CD4-positive, alpha-beta T cell treated with Interleukin-6 at 100 ng/mL for 8 hours (primary cell): ENCODE measurements around the gene SLC43A2.
"Not testable (repeated sequence)": the region's sequence is repeated elsewhere in the genome, so short reads cannot be mapped to it uniquely, and the experiment has no call there.

Experiments used
- DNase-seq: peaks from one replicate; pipeline ENCODE4 v3.0.0-alpha.2; 2020; ENCODE audit warnings: mixed read lengths, low spot score

SLC43A2 gene

DNA sequence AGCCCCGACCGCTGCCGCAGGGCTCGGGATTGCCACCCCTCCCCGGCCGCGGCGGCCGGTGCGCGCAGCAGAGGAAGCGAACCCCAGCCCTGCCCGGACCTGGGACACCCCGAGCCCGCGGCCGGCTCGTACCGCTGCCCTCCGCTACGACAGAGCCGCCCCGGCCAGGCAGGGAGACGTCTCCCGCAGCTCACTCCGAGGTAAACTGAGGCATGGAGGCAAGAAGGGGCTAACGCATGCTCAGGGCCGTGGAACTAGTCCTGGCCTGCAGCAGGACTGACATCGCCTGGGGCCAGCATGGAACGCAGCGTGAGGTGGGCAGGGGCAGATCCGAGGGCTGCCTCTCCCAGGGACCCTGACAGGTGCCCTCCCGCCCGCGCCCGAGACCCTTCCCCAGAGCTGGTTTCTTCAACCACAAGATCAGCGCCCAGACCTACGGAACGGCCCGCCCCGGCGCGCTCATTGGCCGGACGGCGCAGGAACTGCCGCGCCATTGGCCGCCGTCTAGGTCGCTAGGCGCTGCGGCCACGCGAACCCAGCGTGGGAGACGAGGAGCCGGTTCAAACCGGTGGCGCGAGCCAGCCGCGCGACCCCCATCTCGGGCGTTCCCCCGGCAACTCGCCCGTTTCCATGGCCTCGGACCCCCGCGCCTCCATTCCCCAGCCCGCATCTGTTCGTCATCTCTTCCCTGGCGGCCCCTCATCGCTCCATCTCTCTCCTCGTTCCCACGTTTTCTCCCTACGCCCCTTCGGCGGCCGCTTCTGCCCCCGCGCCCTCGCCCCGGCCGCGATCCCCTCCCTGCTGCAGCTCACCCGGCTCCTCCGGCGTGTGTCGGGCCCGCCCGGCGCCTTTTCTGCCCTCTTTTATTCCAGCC is at the start of gene SLC43A2:
Gene SLC43A2, minus strand, starts transcription at position 853 of the 874 bp plus-strand sequence. CDS start 960 bp downstream, outside the sequence.
- peak; percentile 68 for DNase-seq

DNA sequence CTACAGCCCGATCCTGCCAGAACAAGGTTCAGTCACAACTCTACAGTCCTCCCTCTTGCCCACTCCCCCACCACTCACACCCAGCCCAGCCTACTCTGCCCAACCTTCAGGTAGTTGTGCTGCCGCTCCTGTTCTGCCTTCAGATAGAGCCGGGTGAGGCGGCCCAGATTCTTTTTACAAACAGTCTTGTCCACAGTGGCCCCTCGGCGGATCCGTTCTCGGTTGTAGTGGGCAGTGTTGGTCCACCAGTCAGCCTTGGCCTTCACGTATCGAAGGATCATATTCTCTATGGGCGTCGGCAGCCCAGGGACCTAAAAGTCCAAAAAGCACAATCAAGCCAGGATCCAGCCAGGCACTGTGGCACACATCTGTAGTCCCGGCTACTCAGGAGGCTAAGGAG is 47.8 kb upstream of the SLC43A2 start:
- DNase-seq, result no peak

DNA sequence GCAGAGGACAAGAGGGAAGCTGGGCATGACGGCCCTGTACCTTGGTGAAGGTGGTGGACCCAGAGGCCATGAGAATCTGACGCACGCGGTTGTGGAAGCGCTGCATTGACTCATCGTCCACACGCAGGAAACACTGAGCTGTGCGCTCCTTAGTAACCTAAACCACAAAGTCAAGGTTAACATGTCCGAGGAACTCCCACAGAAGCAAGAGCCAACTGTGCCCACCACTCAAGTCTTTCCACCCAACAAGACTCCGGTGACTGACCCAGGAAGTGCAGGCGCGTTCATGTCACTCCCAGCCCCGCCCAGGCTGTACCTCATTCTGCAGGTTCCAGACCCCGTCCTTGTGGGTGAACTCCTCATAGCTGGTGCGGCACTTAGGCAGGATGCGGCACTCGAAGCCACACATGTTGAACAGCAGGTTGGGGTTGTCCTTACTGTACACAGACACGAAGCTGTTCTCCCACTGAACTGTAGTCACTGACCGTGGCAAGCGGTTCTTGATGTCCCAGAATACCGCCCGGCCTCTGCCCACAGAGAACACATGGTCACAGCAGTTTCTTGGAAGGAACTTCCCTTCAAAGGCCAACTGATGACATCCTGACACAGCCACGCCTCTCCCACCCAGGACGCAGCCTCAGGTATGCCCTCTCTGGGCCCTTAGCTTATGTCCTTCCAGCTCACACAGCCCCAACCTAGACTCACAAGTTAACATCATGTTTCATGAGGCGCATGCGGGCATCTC is 44.6 kb upstream of the SLC43A2 start:
- DNase-seq, result no peak

DNA sequence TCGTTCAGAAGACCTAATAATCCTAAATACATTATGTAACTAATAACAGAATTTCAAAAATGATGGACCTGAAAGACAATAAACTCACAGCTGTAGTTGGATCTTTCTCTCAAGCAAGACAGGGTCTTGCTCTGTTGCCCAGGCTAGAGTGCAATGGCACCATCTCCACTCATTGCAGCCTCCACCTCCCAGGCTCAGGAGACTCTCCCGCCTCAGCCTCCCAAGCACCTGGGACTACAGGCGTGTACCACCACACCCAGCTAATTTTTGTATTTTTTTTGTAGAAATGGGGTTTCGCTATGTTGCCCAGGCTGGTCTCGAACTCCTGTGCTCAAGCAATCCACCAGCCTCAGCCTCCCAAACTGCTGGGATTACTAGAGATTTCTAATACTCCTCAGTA is 35.3 kb upstream of the SLC43A2 start:
- DNase-seq, result not testable (repeated sequence)

DNA sequence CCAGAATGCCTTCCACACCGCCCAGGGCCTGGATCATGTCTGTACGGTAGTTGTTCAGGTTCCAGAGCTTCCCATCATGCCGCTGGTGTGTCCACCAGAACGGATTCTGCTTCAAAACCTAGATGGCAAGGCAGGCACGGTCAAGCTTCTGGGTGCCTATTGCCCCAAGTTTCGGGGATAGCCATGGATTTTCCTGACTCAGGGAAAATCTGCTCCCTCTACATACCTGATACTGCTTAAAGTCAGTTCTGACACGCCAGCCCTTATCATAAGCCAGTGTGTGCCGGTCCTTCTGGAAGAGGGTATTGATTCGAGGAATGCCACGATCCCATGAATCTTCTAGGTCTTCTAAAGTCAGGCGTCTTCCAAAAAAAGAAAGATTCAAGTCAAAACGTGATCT is 32.4 kb upstream of the SLC43A2 start:
- DNase-seq, result no peak

DNA sequence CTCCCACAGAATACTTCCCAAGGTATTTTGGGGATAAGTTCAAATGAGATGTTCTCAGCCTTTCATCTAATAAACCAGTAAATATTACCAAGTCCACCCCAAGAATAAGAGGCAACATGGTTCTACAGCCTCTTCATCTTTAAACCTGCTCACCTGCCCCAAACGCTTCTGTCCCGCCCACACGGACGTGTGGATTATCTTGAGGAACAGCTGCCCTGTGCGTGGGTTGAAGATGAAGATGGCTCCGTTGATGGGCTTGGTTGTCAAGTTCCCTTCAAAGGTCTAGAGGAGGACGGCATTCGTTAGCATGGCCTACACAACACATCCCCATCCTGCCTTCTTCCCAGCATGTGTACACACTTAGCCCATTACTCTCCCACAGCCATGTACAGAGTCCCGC is 29.5 kb upstream of the SLC43A2 start:
- no peak for DNase-seq

DNA sequence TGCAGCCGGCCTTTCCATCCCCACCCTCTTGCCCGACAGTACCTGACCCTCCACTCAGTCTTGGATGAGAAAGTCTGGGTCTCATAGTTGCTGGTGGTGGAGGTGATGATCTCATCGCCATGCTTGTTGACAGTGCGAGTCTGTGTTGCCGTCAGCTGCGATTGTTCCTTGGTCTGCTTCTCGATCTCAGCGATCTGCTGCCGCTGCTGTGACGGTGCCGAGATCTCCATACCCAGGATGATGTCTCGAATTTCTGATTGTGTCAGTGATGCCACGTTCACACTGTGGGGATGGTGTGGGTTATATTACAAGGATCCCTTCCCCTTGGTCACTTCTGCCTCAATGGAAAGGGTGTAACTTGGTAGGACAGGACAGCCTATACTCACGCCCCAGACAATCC is 25.1 kb upstream of the SLC43A2 start:
- no peak for DNase-seq

DNA sequence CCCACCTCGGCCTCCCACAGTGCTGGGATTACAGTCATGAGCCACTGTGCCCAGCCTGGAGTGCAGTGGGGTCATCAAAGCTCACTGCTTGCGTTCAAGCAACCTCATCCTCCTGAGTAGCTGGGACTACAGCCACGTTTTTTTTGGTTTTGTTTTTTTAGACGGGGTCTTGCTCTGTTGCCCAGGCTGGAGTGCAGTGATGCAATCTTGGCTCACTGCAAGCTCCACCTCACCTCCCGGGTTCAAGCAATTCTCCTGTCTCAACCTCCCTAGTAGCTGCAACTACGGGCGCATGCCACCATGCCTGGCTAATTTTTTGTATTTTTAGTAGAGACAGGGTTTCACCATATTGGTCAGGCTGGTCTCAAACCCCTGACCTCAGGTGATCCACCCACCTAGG is 24.2 kb upstream of the SLC43A2 start:
- DNase-seq, result not testable (repeated sequence)

DNA sequence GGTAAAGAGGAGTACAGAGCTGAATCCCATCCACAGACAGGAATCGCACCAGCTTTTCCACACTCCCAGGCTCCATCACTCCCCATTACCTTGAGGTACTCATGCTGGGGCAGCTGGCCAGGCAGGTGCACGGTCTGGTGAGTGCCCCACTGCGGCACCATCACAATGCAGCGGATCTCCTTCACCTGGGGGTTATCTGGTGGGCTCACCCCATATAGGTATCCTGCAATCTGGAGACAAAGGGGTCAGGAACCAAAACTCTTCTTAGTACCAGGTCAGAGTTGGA is 22.9 kb upstream of the SLC43A2 start:
- no peak for DNase-seq

DNA sequence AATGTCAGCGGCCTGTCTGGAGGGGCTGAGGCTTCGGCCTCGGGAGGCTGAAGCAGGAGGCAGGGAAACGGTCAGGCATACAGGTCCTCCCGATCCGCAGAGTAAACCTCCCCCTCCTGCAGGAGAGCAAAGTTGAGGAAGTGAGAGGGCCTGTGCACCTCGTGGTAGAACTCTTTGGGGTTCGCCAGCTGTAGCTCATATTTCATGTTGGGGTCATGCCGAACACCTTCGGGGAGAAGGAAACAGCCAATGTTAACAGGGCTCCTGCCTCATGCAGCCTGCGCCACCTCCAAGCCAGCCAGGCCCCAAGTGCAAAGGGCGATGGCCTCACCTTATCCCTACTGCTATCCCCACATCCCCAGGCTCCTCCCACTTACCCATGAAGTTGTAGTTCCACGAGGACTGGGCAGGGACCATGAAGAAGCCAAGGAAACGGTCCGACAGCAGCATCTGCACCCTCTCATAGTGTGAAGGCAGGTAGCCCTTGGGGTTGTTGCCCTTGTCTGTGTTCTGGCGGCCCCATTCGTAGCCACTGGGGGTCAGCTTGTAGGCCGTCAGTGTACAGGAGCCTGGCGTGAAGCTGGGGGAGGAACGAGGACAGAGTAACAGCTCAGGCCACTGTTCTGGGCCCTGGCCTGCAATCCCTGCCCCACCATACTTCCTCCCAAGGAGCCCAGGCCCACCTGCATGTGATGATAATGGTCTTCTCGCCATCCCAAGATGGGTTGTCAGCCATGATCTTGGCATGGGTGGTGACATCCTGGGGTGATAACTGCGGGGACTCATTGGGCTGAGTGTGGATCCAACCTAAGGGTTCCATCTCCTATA is 22.3 kb upstream of the SLC43A2 start:
- DNase-seq, result no peak

DNA sequence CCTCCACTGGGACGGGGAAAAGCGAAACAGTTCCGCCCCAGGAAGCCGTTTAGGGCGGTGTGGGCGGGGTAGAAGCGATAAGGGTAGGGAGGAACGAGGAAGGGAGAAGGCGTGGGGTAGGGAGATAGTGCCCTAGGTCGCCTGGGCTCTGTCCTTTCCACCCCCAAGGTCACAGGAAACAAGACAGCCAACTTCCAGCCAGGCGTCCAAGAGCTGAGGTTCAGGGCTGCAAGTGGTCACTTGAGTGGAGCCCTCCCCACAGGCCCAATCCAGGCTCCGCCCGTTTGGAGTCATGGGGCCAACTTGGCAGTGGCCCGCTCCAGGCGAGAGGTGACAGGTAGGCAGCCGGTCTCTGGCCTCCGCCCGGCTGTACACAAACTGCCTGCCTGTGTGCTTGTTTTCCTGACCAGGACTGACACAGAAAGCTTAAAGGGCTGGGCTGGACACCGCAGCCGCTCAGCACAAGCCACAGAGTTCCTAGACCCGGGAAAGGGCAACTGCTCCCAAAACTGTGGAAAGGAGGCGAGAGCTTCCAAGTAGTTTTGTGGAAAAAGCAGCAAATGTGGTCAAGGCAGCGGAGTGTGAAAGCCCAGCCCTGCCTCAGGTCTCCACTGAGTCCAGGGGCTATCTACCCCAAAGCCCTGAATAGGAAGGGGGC is 21.3 kb upstream of the SLC43A2 start, which contains the start of gene RILP:
Gene RILP, minus strand, starts transcription at position 23 of the 658 bp plus-strand sequence. CDS start 62 bp downstream, outside the sequence.
- DNase-seq, result no peak

DNA sequence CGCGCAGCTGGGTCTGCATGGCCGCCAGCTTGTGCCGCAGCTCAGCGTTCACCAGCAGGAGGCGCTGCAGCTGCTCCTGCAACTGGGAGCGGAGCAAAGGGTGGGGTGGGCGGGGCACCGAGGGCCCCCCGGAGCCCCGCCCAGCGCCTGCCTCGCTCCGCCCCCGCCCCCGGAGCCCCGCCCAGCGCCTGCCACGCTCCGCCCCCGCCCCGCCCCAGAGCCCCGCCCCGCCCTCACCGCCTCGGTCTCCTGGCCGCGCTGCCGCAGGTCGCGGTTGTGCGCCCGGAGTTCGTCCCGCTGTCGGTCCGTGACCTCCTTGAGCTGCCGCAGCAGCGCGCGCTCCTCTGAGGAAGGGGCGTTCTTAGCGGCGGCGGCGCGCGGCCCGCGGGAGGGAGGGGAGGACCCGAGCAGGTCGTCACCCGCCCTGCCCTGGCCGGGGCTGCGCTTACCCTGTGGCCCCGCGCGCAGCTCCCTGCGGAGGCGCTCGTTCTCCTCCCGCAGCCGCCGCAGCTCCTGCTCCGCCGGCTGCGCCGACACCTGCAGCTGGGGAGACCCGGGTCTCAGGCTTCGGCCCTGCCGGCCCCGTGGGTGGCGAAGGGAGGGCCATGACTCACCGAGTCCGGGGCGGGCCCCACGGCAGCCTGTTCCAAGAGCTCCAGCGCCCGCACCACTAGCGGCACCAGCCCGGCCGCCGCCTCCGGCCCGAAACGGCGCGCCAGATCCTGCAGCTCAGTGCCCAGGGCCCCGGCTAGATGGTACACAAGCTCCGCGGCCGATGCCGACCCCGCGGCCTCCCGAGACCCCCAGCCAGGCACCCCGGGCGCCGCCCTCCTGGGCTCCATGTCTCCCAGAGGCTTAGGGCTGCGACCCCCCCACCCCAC is 20.6 kb upstream of the SLC43A2 start:
- peak; percentile 95 for DNase-seq

DNA sequence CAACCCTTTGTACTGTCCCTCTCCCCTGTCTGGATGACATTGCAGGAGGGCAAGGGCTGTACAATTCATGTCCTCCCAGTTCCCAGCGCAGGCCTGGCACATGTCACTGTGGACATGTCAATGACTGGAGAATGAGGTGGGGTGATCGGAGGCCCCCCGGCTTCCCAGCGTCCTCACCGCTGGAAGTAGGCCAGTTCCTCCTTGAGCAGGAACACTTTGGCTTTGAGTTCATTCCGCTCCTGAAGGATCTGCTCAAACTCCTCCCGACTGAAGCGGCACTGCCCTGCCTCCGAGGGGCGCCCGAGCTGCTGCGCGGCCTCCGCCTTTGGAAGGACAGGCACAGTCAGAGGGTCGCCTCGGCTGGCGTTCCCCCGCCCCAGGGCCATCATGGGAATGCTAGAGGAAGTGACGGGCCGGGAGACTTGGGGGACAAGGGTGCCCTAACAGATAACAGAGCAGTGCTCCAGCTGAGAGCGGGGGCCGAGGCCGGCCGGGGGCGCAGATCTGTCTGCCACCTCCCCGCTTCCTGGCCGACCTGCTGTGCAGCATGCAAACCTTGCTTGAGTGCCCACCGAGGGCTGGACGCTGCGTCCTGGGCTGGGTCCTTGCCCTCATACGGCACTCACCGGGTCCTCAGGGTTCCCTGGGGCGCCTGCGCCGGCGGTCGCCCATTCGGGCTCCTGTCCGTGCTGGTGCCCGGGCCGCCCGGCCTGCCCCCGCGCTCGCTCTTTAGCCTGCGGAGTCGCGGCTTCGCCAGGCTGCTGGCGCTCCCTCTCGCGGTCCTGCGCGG is 19.7 kb upstream of the SLC43A2 start:
- no peak for DNase-seq

DNA sequence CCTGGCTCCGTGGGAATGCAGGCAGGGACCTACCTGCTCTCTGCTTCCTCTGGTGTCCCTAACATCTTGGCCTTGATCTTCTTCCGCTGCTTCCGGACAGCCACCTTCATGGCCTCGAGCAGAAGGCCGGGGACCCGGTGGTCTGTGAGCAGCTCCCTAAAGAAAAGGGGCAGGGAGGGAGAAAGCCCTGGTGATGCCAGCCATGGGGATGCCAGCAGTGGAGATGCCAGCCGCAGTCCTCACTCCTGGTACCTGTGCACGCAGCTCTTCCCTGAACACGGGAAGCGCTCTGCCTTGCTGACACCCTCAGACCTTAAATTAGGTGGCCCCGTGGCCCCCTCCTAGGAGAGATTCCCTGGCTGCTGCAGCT is 19.2 kb upstream of the SLC43A2 start:
- DNase-seq, result no peak

DNA sequence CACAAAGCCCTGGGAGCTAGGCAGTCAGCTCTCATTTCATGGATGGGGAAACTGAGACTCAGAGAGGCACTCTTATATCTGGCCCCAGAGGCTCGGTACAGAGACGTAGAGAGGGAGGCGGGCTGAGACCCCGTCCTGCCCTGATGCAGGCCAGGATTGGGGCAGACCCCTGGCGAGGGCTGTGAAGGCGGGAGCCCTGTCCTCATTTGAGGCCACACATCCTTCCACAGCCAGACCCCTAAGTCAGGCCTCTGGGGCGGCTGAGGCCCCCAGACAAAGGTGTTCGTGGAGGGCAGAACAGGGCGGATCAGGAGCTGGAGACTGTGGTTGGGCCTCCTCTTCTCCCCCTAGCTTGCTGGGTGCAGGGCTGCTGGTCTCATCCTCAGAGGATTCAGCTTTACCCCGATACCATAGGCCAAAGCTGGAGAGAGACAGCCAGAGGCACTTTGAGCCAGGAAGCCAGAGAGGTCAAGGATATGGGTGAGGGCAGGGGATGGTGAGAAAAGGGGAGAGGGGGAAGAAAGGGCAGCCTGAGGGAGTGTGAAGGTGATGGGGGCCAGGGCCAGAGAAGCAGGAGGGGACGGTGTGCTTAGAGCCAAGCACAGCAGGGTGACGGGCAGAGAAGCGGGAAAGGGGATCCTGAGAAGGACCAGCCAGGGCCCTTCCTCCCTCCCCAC is 17.7 kb upstream of the SLC43A2 start:
- DNase-seq, result no peak

DNA sequence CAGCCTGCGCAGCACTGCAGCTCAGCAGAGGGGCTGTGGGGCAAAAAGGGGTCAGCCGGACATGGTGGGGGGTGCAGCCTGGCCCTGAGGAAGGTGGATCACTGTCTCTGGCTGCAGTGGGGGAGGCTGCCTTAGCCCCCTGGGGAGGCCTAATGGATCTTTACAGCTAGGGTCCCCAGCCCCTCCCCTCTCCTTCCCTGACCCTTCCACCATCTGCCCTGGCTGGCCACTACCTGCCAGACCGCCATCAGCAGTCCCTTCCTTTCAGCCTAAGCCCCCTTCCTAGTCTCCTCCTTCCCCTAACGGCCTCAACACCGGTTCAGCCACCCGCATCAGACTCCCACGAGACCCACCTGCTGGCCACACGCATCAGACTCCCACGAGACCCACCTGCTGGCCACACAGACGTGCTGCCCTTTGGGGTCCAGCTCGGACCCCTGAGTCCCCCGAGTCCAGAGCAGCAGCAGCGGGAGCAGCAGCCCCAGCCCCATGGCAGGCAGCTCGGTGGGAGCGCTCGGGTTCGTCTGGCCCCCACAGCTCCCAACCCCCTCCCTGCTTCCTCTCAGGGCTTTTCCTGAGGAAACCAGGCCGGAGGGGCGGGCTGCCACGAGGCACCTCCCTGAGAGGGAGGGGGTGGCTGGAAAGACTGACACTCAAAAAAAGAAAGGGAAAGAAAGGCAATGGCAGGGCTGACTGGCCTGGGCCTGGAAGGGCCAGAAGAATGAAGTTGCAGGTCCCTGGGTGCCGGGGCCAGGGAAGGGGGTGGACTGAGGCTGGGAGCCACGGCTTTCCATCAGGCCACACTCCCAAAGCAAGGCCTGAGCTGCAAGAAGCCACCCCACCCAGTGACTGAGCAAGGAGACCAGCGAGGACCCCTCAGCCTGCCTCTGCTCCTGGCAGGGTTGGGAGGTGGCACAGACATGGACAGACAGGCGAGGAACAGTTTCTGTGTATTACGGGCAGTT is 16.9 kb upstream of the SLC43A2 start, which contains the start of gene SCARF1:
Gene SCARF1, minus strand, starts transcription at position 526 of the 965 bp plus-strand sequence. Its CDS starts 35 bp downstream, at position 491.
- DNase-seq, result no peak

DNA sequence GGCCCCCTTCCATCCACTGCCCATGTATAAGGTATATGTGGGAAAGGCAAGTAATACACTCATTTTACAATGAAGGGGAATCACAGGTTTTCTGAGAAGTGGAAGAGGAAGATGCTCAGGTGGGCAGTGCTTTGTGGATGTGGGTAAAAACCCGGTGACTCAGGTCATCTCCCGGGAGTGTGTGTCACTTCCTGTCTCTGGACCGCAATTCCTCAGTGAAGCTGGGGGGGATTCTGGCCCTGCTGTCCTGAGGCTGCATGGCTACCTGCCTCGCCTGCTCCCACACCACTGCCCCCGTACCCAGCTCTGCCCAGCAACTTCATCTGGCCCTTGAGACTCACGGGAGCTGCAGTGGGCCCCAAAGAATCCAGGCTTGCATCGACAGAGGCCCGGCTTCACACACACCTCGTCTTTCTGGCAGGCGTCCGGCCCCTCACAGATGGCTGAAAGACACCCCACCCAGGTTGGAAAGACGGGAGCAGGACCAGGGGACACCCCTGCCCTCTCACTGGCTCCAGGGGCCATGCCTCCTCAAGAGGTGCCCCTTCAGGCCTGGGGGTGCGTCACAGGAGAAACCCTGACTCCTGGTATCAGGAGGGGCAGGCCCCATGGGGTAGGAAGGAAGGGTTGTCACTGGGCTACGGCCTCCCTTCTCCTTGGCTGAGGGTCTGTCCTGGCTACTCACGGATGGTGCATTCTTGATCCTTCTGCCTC is 16.0 kb upstream of the SLC43A2 start:
- no peak for DNase-seq
